ENCODE results near the gene PECR.

The PECR gene

GRCh38 chr2:216112926-216113325 lies 31.3 kb upstream of the PECR start:
- POLR2A ChIA-PET: interaction anchor here (1.1 to 1.5 kb wide), 2 partner anchors 9 to 31 kb away, joined by 4 read pairs; partner anchors contain the start of genes PECR and TMEM169
- 0 out of 2 replicates have a peak, but pooled peaks cover 2% of the 10 kb centered on the region for H3K4me1 ChIP-seq (ENCODE audit: control insufficient read depth, insufficient read depth, low read length)
- H3K27ac ChIP-seq (ENCODE audit: extremely low read depth, low read depth, low read length): no peak overlapping the region
- no peaks in the 10 kb centered on the region for H3K9me3 ChIP-seq (ENCODE audit: control insufficient read depth, insufficient read depth, low read depth, low read length)
- peaks cover 12 to 73% of the 10 kb centered on the region in 2 experiments for H3K36me3 ChIP-seq (ENCODE audit: control insufficient read depth in 2 of 2, insufficient read depth in 1 of 2, low read length in 2 of 2)
- CTCF ChIA-PET: interaction anchor here (1.1 to 1.6 kb wide), 2 partner anchors 79 to 291 kb away, joined by 3 to 4 read pairs; no protein-coding TSS in a partner anchor
- H3K4me3 ChIP-seq (ENCODE audit: low read depth, low read length): no peak overlapping the region
- TF ChIP-seq KLF7 (tag by site-specific recombination; IDR thresholded peaks at IDR 0.05; ENCODE audit: borderline replicate concordance) (no peak), ZSCAN16 (tag by site-specific recombination; IDR thresholded peaks at IDR 0.05) (no peak), SCRT2 (tag by site-specific recombination; IDR thresholded peaks at IDR 0.05) (peak; percentile 49; the same call in 1 of the 2 replicates), PBX3 (CRISPR knock-in tag; IDR thresholded peaks at IDR 0.05) (no peak)

GRCh38 chr2:216111122-216111521 lies 29.5 kb upstream of the PECR start:
- 0 out of 2 replicates have a peak, but pooled peaks have one; percentile 17 for TF ChIP-seq SCRT2 (tag by site-specific recombination; IDR thresholded peaks at IDR 0.05)
- no peak for TF ChIP-seq ZNF302 (tag by site-specific recombination; IDR thresholded peaks at IDR 0.05; ENCODE audit: low read depth)
- TF ChIP-seq ZNF121 (tag by site-specific recombination; IDR thresholded peaks at IDR 0.05): peak; percentile 69
- Histone ChIP-seq H3K9me3 (ENCODE audit: control insufficient read depth, insufficient read depth, low read depth, low read length) (no peaks in the 10 kb centered on the region), H3K4me1 (ENCODE audit: control insufficient read depth, insufficient read depth, low read length) (0 out of 2 replicates have a peak, but pooled peaks cover 2% of the 10 kb centered on the region), H3K27ac (ENCODE audit: extremely low read depth, low read depth, low read length) (no peak overlapping the region), H3K4me3 (ENCODE audit: low read depth, low read length) (no peak overlapping the region), H3K36me3 (ENCODE audit: control insufficient read depth in 2 of 2, insufficient read depth in 1 of 2, low read length in 2 of 2) (peaks cover 9 to 55% of the 10 kb centered on the region in 2 experiments)
- POLR2A ChIA-PET: interaction anchor here (3.8 kb wide), 1 partner anchor 29 kb away, joined by 18 read pairs; the partner anchor contains the start of genes PECR and TMEM169
- CTCF ChIA-PET: interaction anchor here (0.6 to 1.6 kb wide), 3 partner anchors 17 to 77 kb away, joined by 3 to 5 read pairs (median 3); no protein-coding TSS in a partner anchor

DNA sequence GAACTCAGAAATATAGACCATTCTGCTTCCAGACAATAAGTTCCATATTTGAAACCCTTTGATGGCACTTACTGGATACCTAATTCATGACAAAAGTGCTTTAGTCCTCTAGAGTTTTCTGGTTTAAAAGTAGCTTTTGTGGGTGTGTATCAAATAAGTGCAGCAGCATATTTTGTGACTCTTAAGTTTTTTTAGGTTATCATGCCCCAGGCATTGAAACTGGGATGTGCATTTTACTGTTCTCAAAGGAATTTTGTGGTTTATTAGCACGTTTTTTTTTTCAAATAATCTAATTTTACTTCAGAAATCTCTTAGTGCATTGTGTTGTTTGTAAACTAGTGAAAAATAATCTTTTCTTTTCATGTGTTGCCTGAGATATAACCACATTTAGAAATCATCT lies 29.0 kb upstream of the PECR start:
- Histone ChIP-seq H3K27ac (ENCODE audit: extremely low read depth, low read depth, low read length) (no peak overlapping the region), H3K36me3 (ENCODE audit: control insufficient read depth in 2 of 2, insufficient read depth in 1 of 2, low read length in 2 of 2) (peaks cover 9 to 50% of the 10 kb centered on the region in 2 experiments), H3K9me3 (ENCODE audit: control insufficient read depth, insufficient read depth, low read depth, low read length) (no peaks in the 10 kb centered on the region), H3K4me3 (ENCODE audit: low read depth, low read length) (peak overlapping the region; percentile 92), H3K4me1 (ENCODE audit: control insufficient read depth, insufficient read depth, low read length) (0 out of 2 replicates have a peak, but pooled peaks cover 2% of the 10 kb centered on the region)
- ChIA-PET CTCF (interaction anchor here (0.6 to 1.6 kb wide), 11 partner anchors 10 to 406 kb away, joined by 3 to 5 read pairs (median 3); no protein-coding TSS in a partner anchor), POLR2A (interaction anchor here (3.8 kb wide), 1 partner anchor 29 kb away, joined by 18 read pairs; the partner anchor contains the start of genes PECR and TMEM169)
- TF ChIP-seq ZNF221 (tag by site-specific recombination; IDR thresholded peaks at IDR 0.05; ENCODE audit: borderline replicate concordance) (no peak), MEIS1 (CRISPR knock-in tag; IDR thresholded peaks at IDR 0.05; ENCODE audit: borderline replicate concordance) (no peak), ZNF677 (tag by site-specific recombination; IDR thresholded peaks at IDR 0.05) (no peak), GLIS2 (tag by site-specific recombination; IDR thresholded peaks at IDR 0.05) (no peak), TRIM28 (IDR thresholded peaks at IDR 0.05; ENCODE audit: borderline replicate concordance, low read length) (no peak), ZNF23 (tag by site-specific recombination; IDR thresholded peaks at IDR 0.05; ENCODE audit: borderline replicate concordance) (no peak), KLF1 (tag by site-specific recombination; IDR thresholded peaks at IDR 0.05) (no peak), ZNF488 (tag by site-specific recombination; IDR thresholded peaks at IDR 0.05) (no peak), ZFHX2 (tag by site-specific recombination; conservative IDR thresholded peaks at IDR 0.05) (no peak), BCL6B (tag by site-specific recombination; IDR thresholded peaks at IDR 0.05) (no peak), ZNF391 (tag by site-specific recombination; IDR thresholded peaks at IDR 0.05; ENCODE audit: borderline replicate concordance, low read depth) (no peak), ZNF610 (tag by site-specific recombination; IDR thresholded peaks at IDR 0.05; ENCODE audit: borderline replicate concordance) (no peak), ZNF48 (tag by site-specific recombination; IDR thresholded peaks at IDR 0.05) (no peak), ZBTB21 (tag by site-specific recombination; IDR thresholded peaks at IDR 0.05) (no peak), ZNF184 (tag by site-specific recombination; IDR thresholded peaks at IDR 0.05) (no peak), ATF2 (tag by site-specific recombination; IDR thresholded peaks at IDR 0.05; ENCODE audit: low read depth) (no peak), SP2 (tag by site-specific recombination; IDR thresholded peaks at IDR 0.05) (no peak)
- TF ChIP-seq, protein P1, sequence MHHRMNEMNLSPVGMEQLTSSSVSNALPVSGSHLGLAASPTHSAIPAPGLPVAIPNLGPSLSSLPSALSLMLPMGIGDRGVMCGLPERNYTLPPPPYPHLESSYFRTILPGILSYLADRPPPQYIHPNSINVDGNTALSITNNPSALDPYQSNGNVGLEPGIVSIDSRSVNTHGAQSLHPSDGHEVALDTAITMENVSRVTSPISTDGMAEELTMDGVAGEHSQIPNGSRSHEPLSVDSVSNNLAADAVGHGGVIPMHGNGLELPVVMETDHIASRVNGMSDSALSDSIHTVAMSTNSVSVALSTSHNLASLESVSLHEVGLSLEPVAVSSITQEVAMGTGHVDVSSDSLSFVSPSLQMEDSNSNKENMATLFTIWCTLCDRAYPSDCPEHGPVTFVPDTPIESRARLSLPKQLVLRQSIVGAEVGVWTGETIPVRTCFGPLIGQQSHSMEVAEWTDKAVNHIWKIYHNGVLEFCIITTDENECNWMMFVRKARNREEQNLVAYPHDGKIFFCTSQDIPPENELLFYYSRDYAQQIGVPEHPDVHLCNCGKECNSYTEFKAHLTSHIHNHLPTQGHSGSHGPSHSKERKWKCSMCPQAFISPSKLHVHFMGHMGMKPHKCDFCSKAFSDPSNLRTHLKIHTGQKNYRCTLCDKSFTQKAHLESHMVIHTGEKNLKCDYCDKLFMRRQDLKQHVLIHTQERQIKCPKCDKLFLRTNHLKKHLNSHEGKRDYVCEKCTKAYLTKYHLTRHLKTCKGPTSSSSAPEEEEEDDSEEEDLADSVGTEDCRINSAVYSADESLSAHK (tag by site-specific recombination; IDR thresholded peaks at IDR 0.05): no peak
